ENCODE data around the gene TSPAN14.

Gene TSPAN14

DNA sequence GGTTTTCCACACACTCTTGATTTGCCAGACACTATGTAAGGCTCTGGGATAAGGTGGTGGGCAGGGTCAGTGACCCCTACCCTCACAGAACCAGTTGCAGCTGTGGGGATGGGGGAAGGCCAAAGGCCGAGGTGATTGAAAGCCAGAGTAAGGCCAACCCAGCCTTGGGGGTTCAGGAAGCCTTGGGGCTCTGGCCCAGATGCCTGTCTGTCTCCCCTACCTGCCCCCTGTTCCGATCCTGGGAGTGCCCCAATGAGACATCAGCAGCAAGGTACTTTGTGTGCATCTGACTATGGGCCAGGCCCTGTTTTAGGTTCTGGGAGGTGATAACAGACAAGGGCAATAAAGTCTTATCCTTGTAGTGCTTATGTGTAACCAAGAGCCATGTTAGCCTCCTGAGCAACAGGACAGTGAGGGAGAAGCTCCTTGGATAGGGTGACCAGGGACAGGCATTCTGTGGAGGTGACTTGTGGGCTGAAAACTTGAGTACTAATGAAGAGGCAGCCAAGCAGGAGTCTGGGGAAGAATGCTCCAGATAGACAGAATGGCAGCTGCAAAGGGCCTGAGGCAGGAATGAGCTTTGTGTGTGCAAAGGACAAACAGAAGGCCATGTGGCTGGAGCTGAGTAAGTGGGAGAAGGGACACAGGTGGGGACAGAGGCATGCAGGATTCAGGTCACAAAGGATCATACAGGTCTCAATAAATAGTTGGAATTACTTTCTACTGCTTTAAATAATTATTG is 35.4 kb downstream of the TSPAN14 start:
- no peak for DNase-seq

DNA sequence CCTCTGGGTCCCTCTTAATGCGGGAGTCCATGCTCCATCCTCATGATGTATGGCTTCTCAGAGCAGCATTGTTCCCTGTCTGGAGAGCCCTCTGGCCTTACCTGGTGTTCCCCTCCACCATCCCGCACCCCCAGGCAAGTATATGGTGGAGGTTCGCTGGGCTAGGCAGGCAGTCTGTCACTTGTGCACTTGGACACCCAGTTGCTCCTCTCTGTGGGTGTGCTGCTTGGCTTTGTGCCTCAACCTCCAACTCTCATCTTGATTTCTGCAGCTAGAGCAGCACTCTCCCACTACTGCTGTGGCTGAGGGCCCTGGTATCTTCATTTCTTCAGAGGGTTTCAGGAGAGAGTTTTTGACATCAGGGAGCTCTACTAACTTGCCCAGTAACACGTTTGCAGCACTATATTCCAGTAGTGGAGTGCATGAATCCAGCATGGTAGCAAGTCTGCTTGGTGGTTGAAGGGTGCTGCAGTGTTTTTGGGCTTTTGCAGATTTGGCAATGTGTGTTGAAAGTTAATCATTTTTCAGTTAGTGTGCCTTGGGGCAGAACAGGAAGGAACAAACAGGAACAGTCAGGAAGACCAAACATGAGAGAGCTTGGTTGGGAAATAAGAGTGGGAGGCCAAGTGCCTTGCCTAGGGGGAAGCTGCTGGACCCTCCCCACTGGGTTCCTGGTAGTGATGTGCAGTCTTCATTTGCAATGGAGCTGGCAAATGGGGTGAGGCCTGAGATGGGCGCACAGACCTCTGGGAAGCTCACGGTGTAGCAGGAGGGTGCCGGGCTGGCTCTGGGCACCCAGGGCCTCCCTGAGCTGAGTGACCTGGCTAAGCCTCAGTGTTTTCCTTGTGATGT is 37.4 kb downstream of the TSPAN14 start:
- no peak for DNase-seq

DNA sequence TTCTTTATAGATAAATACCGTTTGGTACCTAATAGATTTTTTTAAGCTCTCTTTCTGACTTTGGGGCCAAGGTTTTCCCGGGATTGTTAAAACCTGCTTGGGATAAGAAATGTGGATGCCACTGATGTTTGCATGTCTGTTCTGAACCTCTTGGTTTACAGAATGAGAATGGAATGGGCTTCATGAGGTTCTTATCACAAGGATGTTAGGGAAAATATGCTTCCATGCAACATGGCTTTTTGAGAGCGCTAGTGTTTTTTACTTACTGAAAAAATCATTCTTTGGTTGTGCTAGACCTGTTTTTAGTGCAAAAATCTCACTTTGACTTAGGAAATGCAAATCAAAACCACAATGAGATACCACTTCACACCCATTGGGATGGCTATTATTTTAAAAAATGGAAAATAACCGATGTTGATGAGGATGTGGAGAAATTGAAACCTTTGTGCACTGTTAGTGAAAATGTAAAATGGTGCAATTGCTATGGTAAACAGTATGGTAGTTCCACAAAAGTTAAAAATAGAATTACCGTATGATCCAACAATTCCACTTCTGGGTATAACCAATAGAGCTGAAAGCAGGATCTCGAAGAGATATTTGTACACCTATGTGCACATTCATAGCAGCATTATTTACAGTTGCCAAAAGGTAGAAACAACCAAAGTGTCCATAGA is 38.9 kb downstream of the TSPAN14 start:
- DNase-seq, result no peak

DNA sequence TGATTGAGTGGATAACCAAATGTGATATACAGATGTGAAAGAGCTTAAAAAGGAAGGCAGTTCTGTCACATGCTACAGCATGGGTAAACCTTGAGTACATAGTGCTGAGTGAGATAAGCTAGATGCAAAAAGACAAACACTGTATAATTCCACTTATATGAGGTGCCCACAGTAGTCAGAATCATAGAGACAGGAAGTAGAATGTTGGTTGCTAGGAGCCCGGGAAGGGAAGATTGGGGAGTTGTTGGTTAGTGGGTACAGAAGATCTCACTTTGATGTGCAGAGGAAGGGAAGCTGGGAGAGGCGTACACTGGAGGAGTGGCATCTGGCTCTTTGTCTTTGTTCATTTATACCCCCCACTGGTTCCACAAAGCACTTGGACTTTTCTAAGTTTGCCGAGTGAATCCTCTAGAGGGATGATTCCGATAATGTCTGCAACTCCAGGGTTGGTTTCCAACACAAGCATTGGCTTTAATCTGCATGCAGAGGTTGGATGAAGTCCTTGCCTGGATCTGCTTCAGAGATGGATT is 39.5 kb downstream of the TSPAN14 start:
- DNase-seq, result peak in 1 of 3 experiments; percentile 29

DNA sequence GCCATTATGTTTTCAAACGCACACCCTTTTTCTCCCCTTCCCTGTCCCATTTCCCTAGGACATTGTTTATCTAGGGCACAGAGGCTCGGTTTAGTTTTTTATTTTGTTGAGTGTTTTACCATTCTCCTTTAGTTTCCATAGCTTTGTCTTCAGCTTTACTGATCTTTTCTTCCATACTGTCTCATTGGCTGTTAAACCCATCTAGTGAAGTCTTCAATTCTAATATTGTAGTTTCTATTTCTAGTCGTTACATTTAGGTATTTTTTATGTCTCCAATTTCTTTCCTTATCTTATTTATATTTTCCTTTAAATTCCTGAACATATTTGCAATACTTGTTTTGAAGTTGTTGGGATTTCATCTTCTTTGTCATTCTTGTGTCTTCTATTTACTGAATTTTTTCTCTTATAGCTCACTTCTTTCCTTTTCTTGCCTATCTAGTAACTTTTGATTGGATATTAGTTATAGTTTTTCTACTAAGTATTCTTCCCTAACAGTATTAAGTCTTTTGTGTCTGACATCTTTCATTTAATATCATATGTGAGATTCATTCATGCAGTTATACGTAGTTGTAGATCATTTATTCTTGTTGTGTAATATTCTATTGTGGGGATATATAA is 42.6 kb downstream of the TSPAN14 start:
- no peak for DNase-seq

DNA sequence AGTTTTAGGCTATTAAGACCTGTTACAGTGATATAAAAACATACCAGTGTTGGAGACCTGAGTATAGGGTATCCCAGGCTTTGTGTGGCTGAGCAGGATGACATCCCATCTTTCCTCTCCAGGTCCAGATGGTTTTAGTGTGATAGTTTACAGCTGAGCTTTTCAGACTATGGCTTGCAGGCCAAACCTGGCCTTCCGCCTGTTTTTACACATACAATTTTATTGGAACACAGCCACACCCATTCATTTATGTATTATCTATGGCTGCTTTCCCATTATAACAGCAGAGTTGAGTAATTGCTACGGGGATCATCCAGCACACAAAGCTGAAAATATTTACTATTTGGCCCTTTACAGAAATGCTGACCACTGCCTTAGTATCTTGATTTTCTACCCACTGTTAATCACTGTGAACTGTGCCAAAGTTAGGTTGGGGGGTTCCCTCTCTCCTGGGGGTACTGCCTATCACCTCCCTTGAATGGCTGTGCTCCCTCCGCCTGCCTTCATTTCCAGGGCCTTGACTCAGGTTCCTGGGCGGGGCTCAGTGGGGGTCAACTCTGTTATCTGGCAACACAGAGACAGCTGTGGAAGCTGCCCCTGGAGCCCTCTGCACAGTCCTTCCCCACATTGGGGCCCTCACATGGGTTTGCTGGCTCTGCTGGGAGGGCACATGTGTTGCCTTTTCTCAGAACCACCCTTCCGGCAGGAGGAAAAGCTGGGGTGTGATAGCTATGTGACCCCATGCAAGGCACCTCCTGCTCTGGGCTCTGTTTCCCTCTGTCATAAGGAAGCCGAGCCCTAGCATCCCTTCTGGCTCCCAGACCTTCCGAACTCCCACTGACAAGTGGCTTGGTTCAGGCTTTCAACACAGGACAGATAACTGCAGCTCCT is 43.3 kb downstream of the TSPAN14 start:
- no peak for DNase-seq

DNA sequence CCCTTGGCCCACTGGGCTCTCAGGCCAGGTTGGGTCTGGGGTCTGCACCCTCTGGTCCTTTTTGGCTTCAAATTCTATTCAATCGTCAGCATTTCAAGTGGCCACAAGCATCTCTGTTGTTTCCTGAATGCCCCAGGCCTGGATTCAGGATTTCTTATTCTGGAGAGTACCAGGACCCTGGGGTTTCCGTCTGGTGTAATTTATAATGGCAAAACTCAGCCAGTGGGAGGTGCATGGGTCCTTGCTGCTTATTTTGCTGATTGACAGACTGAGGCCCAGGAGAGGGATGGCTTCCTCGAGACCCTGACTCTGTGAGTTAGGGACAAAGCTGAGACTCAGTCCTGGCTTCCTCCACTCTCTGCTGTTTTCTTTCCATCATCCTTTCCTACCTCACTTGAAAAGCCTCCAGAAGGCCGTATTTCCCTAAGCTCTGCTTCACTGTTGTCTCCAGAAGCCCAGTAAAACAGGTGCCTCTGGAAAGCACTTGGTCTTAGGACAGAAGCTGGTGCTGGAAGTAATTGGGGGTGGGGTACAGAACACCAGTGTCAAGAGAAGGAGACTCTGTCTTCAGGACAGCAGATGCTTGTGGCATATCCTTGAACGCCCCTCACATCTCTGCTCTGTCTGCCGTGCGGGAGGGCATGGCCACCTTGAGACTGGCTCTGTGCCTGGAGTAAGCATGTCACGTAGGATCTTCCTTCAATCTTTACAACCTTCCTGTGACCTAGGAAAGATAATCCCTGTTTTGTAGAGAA is 44.1 kb downstream of the TSPAN14 start:
- DNase-seq, result no peak

DNA sequence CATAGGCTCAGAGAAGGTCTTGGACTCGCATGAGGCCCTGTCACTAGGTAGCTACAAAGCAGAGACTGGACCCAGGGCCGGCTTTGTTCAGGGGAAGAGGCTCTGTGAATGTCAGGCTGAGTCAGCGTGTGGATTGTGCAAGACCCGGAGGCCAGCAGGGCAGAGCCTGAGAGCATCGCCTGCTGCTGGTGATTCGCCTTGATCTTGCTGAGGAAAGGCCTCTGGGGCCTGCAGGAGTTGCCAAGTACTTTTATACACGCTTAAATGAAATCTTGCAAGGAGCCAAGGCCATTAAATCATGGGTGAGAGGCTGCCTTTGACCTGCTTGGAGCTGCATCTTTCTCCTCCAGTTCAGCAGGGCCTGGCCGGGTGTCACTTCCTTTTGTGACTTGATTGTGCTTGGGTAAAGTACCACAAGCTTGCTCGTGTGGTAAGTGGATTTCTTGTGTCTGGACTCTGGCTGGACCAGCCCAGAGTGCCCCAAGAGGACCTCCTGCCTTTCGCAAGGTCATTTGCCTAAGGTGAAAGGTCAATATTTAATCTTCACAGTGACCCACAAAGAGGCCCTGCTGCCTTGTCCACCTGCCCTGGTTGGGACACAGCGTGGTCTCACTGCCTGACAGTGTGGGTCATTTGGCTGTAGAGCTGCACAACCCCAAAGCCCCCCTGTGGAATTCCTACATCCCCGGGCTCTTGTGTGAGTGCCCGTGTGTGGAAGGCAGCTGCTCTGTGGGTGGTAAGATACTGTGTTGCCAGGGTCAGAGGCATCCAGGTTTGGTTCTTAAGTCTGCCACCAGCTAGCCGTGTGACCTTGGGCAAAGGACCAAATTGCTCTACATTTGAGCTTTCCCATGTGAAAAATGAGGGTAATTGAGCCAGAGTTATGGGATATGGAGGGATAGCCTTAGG is 45.0 kb downstream of the TSPAN14 start:
- DNase-seq, result no peak

DNA sequence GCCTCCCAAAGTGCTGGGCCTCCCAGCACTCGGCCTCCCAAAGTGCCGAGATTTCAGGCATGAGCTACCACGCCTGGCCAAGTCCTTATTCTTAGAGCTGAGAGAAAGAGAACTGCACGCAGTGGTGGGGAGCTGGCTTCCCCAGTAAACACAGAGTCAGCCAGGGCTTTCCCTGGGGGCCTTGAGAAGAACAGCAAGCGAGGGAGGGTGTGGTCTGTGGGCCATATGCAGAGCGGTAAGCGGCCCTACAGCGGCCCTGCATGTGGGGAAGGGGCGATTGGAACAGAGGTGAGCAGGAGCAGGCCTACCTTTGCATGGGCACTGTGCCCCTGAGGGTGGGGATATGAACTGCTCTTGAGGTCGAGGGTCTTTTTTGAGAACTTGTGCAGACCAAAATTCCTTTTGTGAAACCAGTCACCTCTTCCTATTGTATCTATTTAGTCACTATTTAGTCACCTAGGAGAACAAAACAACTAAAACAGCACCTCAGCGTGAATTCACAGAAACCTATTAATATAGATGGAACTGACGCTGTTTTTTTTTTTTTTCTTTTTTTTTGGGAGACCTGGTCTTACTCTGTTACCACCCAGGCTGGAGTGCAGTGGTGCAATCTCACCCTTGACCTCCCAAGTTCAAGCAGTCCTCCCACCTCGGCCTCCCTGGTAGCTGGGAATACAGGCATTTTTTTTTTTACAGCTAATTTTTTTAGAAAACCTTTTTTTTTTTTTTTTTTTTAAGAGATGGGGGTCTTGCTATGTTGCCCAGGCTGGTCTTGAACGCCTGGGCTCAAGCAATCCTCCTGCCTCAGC is 46.7 kb downstream of the TSPAN14 start:
- DNase-seq, result peak in 1 of 3 experiments; percentile 14

DNA sequence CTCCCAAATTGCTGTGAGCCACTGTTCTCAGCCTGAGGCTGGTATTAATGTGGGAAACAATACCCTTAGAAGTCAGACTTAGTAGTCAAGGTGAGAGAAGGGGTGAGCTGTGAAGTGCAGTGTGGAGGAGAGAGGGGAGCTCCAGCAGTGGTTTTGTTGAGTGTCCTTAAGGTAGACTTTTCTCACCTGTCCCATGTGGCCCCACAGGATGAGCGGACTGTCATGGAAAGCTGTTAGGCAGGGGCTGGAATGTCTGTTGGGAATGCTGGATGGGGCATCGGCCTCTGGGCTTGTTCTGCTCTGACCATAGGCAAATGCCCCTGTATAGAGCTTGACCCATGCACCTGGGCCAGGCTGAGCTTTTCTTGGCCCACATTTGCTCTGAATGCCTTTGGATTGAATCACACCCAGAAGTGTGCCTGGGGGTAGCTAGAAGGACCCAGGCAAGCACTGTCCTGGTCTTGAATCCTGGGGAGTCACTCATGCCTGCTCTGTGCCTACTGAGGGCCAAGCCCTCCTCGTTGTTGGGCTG is 47.3 kb downstream of the TSPAN14 start:
- DNase-seq, result no peak

DNA sequence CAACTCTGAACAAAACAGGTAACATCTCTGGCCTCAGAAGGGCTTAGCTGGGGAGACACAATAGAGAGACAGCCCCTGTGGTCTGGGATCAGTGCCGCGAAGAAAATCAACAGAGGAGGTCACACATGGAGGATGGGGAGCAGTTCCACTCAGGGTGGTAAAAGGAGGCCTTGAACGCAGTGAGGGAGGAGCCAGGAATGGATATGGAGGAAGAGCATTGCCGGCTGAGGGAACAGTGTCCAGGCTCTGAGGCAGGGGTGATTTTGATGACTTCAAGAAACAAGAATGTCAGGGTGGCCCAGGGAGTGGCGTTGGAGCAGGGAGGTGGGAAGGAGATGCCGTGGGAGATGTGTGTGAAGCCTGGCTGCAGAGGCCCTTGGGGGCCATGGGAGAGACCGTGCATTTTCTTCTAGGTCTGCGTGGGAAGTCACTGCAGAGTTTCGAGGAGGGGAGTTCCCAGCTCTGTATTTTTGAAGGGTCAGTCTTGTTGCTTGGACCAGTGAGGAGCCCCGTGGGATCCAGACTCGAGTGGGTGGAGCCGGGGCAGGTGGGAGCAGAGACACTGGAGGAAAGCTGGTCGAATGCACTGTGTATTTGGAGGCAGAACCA is 47.9 kb downstream of the TSPAN14 start:
- no peak for DNase-seq

DNA sequence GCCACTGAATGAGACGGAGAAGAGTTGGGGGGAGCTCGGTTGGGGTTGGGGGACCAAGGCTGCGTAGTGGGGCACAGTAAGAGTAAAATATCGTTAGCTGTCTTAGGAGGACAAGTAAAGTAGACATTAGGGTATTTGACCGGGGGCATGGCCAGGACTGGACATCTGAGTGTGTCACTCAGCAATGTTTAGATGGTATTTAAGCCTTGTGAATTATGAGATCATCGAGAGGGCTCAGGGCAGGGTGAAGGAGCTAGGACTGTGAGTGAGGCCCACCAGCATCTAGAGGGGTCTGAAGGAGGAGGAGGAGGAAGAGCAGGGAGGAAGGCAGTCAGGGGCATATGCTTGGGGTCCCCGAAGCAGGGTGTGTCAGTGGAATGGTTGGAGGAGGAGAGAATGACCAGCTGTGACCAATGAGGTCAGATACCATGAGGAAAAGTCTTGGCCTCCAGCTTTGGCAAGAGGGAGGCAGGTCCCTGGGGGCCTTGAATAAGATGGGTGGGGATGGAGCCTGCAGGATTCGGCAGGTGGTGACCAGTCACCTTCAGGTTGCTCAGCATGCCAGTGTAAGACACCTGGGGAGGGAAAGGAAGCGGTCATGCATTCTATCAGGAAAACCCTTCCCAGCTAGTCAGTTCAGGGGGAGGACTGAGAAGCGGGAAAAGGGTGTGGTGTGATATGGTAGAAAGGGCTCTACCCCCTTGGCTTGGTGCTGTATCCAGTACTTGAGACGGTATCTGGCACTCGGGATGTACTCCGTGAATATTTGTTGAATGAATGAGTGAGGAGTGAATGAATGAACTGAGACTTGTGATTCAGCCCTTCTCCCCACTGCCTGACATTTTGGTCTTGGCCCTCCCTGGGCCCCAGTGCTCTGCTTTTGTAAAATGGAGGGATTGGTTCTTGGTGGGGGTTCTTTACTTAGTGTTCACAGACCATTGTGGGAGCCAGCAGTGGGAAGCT is 48.8 kb downstream of the TSPAN14 start:
- DNase-seq, result no peak

DNA sequence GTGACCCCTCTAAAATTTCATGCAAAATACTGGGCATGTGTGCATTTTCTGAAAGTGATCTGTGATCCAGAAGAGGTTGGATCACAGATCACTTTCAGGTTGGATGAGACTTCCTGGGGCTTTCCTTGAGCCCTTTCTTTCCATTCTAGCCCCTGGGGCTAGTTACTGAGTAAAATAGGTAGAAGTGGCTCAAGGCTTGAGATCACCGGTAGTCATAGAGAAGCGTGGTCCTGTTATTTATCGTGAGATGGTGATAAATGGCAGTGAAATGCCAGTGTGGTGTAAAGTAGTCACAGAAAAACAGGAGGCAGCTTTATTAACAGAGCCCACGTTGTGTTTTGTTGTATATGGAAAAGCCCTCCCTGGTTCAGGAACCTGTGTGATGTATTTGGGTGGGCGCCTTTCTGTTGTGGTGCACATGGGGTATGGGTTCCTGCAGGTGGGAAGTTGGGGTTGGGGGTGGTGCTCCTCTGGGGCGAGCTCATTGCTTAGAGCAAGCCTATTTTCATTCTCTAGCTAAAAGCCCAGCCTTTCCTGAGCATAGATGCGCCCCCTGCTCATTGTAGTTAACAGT is 49.6 kb downstream of the TSPAN14 start:
- no peak for DNase-seq

DNA sequence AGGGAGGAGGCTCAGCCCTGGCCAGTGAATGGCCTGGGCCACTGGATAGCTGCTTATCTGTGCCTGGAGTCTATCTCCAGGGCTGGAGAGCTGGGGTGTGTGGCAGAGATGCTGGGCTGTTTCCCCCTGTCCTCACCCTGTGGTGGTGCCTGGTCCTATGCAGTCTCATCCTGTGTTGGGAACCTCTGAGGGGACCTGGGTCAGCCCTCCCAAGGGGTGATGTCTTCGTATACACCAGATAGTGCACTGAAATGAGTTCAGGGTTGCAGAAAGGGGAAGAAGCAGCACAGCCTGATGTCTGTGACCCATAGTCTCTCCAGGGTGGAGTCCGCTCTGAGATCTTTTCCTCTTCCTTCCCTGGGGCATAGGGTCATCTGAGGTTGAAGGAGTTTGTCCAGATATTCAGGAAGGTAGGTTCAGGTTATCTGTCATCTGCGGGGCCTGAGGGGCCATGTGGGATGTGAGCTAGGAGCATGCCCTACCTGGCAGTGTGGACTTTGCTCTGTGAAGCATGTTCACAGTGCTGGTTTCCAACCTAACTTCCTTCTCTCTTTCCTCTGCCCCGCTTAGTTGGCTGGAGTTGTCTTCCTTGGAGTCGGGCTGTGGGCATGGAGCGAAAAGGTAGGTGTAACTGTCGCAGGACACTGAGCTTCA is 50.2 kb downstream of the TSPAN14 start:
- no peak for DNase-seq

DNA sequence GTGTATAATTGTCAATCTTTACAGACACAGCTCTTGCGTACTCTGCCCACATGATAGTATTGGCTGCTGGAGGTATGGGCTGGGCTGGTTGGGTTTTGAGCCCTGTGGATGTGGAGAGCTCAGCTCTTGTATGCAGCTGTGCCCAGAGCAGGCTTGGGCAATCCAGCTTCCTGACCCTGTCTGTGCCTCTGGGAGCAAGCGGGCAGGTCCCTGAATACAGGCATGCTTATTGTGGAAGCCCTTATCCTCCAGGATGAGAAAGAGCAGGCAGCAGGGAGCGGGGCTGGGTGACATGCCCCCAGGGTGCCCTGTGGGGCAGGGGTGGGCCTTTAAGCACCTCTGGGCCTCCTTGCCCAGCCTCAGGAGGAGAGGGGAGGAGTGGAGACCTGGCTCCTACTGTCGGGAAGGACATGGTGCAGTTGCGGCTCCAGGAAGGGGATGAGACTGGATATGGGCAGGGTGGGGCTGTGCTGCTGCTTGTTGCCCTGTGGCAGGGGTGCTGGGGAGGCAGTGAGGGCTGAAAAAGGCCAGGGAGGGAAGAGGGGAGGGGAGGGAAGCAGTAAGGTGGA is 50.9 kb downstream of the TSPAN14 start:
- no peak for DNase-seq

DNA sequence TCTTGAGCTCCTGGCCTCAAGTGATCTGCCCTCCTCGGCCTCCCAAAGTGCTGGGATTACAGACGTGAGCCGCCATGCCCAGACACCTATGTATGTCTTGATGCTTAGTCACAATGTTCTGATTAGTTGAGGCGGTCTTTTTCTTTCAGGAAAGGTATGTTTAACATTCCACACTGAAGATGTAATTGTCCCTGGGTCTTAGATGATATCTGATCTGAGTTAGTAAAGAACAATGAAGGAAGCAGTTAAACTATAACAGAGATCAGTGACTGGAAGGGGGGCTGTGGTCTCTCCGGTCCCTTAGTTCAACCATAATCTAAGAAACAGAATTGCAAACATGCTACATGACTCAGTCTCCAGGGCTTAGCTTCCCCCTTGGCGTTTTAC is 52.1 kb downstream of the TSPAN14 start:
- no peak for DNase-seq

Measured in NCI-H1417 (cell line).